Measurements from ENCODE around the gene NOP9. TPM values are rescaled to one million over a fixed set of nuclear protein-coding genes. Genes with fewer than 3 reads are reported as not detected.

Gene NOP9
- total RNA-seq, 1 experiment from 2014 or later, result 29.8 TPM

GRCh38 chr14:24252289-24253124 lies 47.1 kb upstream of the NOP9 start:
- no peak overlapping the region for H3K27ac Mint-ChIP-seq (ENCODE audit: low read depth, unreplicated experiment)
- peaks cover 27% of the 10 kb centered on the region for H3K36me3 Mint-ChIP-seq (ENCODE audit: insufficient read depth, unreplicated experiment)
- H3K4me1 Mint-ChIP-seq (ENCODE audit: insufficient read depth, unreplicated experiment), result peaks cover 10% of the 10 kb centered on the region
- no peak for DNase-seq (ENCODE audit: unreplicated experiment)
- intact Hi-C loops (cut with micrococcal nuclease), result no loop called here
- BruUV-seq (replicated peaks), result no TSS peak
- H3K9me3 Mint-ChIP-seq (ENCODE audit: unreplicated experiment), result no peaks in the 10 kb centered on the region
- TF ChIP-seq, protein P1, sequence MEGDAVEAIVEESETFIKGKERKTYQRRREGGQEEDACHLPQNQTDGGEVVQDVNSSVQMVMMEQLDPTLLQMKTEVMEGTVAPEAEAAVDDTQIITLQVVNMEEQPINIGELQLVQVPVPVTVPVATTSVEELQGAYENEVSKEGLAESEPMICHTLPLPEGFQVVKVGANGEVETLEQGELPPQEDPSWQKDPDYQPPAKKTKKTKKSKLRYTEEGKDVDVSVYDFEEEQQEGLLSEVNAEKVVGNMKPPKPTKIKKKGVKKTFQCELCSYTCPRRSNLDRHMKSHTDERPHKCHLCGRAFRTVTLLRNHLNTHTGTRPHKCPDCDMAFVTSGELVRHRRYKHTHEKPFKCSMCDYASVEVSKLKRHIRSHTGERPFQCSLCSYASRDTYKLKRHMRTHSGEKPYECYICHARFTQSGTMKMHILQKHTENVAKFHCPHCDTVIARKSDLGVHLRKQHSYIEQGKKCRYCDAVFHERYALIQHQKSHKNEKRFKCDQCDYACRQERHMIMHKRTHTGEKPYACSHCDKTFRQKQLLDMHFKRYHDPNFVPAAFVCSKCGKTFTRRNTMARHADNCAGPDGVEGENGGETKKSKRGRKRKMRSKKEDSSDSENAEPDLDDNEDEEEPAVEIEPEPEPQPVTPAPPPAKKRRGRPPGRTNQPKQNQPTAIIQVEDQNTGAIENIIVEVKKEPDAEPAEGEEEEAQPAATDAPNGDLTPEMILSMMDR (IDR thresholded peaks at IDR 0.05; ENCODE audit: unreplicated experiment), result no peak
- H3K4me3 Mint-ChIP-seq (ENCODE audit: unreplicated experiment), result no peak overlapping the region
- CTCF ChIA-PET, result interaction anchor here (0.6 to 32.3 kb wide), 8 partner anchors 11 to 80 kb away, joined by 4 to 457 read pairs (median 12); partner anchors contain the start of genes CIDEB, RABGGTA and TINF2
- POLR2A ChIA-PET, result interaction anchor here (0.6 to 2.3 kb wide), 4 partner anchors 10 to 45 kb away, joined by 3 to 18 read pairs (median 4); partner anchors contain the start of genes TGM1 and TINF2
- H3K27me3 Mint-ChIP-seq (ENCODE audit: insufficient read depth, unreplicated experiment), result no peaks in the 10 kb centered on the region

DNA sequence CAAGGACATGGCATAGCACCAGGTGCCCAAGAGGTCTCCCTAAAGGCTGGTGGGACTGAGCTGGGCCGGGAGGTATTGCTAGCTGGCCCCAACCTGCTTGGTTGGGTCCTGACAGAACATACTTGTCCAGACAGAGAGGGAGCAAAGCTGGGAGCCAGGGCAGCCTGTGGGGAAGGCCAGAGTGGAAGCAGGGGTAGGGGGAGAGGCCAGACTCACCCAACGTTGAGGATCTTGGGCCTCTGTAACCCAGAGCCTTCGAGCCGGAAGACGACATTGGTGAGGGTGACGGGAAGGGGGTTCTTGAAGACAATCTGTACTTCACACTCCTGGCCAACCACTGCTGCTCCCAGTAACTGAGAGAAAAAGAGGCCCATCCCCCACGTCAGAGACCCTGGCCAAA lies 45.7 kb upstream of the NOP9 start:
- intact Hi-C loops (cut with micrococcal nuclease), result no loop called here
- CTCF ChIA-PET, result interaction anchor here (0.9 to 32.3 kb wide), 4 partner anchors 12 to 54 kb away, joined by 4 to 457 read pairs (median 204); partner anchors contain the start of genes CIDEB, DHRS1, NOP9 and TINF2

DNA sequence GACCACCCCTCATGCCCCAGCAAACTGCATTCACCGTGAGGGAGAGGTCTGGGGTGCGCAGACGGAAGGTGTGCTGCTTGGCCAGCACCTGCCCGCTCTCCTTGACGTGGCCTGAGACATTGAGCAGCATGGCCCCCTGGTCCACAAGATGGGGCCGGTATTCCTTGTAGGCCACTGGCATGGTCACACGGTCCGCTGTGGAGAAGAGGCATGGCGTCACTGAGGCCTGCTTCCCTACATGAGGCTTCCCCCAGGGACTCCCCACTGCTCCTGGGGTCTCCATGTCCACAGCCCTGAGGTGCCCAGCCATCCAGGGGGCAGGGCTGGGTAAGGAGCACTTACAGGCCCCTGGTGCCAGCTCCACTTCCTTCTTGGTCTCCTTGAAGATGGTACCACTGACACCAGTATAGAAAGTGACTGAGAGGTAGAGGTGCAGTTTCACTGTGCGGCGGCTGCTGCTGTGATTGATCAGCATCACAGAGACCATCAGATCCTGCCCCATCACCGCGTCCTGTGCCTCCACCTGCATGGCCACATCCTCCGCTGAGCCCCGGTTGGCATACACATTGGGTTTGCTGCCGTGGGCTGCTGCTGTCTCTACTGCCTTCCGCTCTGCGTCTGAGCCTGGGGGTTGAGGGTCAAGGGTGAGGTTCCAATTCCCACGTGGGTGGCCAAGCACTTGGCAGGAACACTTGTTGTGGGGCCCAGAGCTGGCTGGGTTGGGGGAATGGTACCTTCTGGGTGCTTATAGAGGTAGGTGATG lies 44.8 kb upstream of the NOP9 start:
- BruUV-seq (replicated peaks), result no TSS peak
- POLR2A ChIA-PET, result interaction anchor here (0.6 to 2.0 kb wide), 3 partner anchors 12 to 44 kb away, joined by 3 to 10 read pairs (median 3); partner anchors contain the start of gene TINF2
- H3K4me1 Mint-ChIP-seq (ENCODE audit: insufficient read depth, unreplicated experiment), result peaks cover 22% of the 10 kb centered on the region
- intact Hi-C loops (cut with micrococcal nuclease), result no loop called here
- no peak overlapping the region for H3K4me3 Mint-ChIP-seq (ENCODE audit: unreplicated experiment)
- no peaks in the 10 kb centered on the region for H3K9me3 Mint-ChIP-seq (ENCODE audit: unreplicated experiment)
- TF ChIP-seq, protein P1 (IDR thresholded peaks at IDR 0.05; ENCODE audit: unreplicated experiment), result no peak
- no peaks in the 10 kb centered on the region for H3K27me3 Mint-ChIP-seq (ENCODE audit: insufficient read depth, unreplicated experiment)
- H3K27ac Mint-ChIP-seq (ENCODE audit: low read depth, unreplicated experiment), result no peak overlapping the region
- CTCF ChIA-PET, result interaction anchor here (0.6 to 32.3 kb wide), 3 partner anchors 13 to 54 kb away, joined by 3 to 457 read pairs (median 392); partner anchors contain the start of genes DHRS1, NOP9 and TINF2
- H3K36me3 Mint-ChIP-seq (ENCODE audit: insufficient read depth, unreplicated experiment), result peaks cover 27% of the 10 kb centered on the region
- DNase-seq (ENCODE audit: unreplicated experiment), result no peak

More for the DNA sequence above, 45.7 kb upstream of the NOP9 start:
- POLR2A ChIA-PET, result interaction anchor here (0.5 to 1.6 kb wide), 3 partner anchors 9 to 42 kb away, joined by 3 to 4 read pairs (median 3); partner anchors contain the start of gene TGM1
- Mint-ChIP-seq H3K4me1 (ENCODE audit: insufficient read depth, unreplicated experiment) (peaks cover 14% of the 10 kb centered on the region), H3K4me3 (ENCODE audit: unreplicated experiment) (no peak overlapping the region), H3K27ac (ENCODE audit: low read depth, unreplicated experiment) (peak overlapping the region; percentile 23), H3K27me3 (ENCODE audit: insufficient read depth, unreplicated experiment) (no peaks in the 10 kb centered on the region), H3K9me3 (ENCODE audit: unreplicated experiment) (no peaks in the 10 kb centered on the region), H3K36me3 (ENCODE audit: insufficient read depth, unreplicated experiment) (peaks cover 27% of the 10 kb centered on the region)
- TF ChIP-seq, protein P1 (IDR thresholded peaks at IDR 0.05; ENCODE audit: unreplicated experiment), result no peak
- BruUV-seq (replicated peaks), result no TSS peak
- no peak for DNase-seq (ENCODE audit: unreplicated experiment)
